GM21367 (cell line): Measurements from ENCODE around the gene SLC8A1.
A peak's percentile ranks its signal among the peaks of the same experiment; 100 is the strongest.

ENCODE experiments used
- ATAC-seq: cut with Tn5 transposase; IDR thresholded peaks from one replicate; pipeline ENCODE4 v1.9.1; 2021; ENCODE audit not compliant: unreplicated experiment

The SLC8A1 gene

GRCh38 chr2:40120957-40121356 is 330.9 kb downstream of the SLC8A1 start:
- ATAC-seq = no peak

GRCh38 chr2:40120026-40120425 is 331.9 kb downstream of the SLC8A1 start:
- no peak for ATAC-seq

GRCh38 chr2:40118622-40119021 is 333.3 kb downstream of the SLC8A1 start:
- no peak for ATAC-seq

- no peak for ATAC-seq
Observed at GRCh38 chr2:40115894-40116293, 336.0 kb downstream of the SLC8A1 start.

GRCh38 chr2:40115348-40115747 is 336.5 kb downstream of the SLC8A1 start:
- no peak for ATAC-seq

- no peak for ATAC-seq
Observed at GRCh38 chr2:40113997-40114396, 337.9 kb downstream of the SLC8A1 start.

GRCh38 chr2:40113272-40113968 is 338.5 kb downstream of the SLC8A1 start:
- ATAC-seq = no peak

GRCh38 chr2:40109381-40109780 is 342.5 kb downstream of the SLC8A1 start:
- no peak for ATAC-seq

- no peak for ATAC-seq
Observed at GRCh38 chr2:40108851-40109250, 343.0 kb downstream of the SLC8A1 start.

GRCh38 chr2:40106061-40106460 is 345.8 kb downstream of the SLC8A1 start:
- no peak for ATAC-seq

- no peak for ATAC-seq
Observed at GRCh38 chr2:40105593-40105992, 346.3 kb downstream of the SLC8A1 start.

- no peak for ATAC-seq
Observed at GRCh38 chr2:40103590-40103989, 348.3 kb downstream of the SLC8A1 start.

GRCh38 chr2:40103163-40103562 is 348.7 kb downstream of the SLC8A1 start:
- ATAC-seq = no peak

GRCh38 chr2:40102447-40102846 is 349.4 kb downstream of the SLC8A1 start:
- ATAC-seq = no peak

- peak; percentile 90 for ATAC-seq
Observed at GRCh38 chr2:40101131-40101575, 350.7 kb downstream of the SLC8A1 start.

- ATAC-seq = no peak
Observed at GRCh38 chr2:40100676-40101075, 351.2 kb downstream of the SLC8A1 start.

- ATAC-seq = no peak
Observed at GRCh38 chr2:40098786-40099470, 353.0 kb downstream of the SLC8A1 start.

GRCh38 chr2:40097691-40098385 is 354.1 kb downstream of the SLC8A1 start:
- no peak for ATAC-seq

GRCh38 chr2:40096360-40096759 is 355.5 kb downstream of the SLC8A1 start:
- ATAC-seq = no peak

GRCh38 chr2:40095000-40095399 is 356.9 kb downstream of the SLC8A1 start:
- no peak for ATAC-seq

GRCh38 chr2:40094451-40094850 is 357.4 kb downstream of the SLC8A1 start:
- no peak for ATAC-seq
